HCT116 (cell line): ENCODE data around the gene APC2. TPM values are rescaled to one million over a fixed set of nuclear protein-coding genes. Genes with fewer than 3 reads are reported as not detected.

Experiments
- ATAC-seq: fragments of 200-7000 bp; cut with Tn5 transposase; 2 replicates; pipeline ENCODE4 v1.9.1; 2020; ENCODE audit warnings: mild to moderate bottlenecking, moderate library complexity
- BruUV-seq: library from RNA; stranded (reverse); fragments of 400-500 nt; replicated peaks from 2 replicates; lab custom pipeline; 2021; lab: Mats Ljungman, UMichigan
- CTCF ChIA-PET: fragments of 300-600 bp; sonication (Branson Sonifier 250); formaldehyde crosslinking; loops from one replicate; lab custom pipeline; 2021; ENCODE audit warnings: antibody characterized with exemption; lab: Charles Lee
- POLR2A ChIA-PET: fragments of 300-600, 350-600 bp; sonication (Branson Sonifier 250); formaldehyde crosslinking; loops from one replicate; lab custom pipeline; 2021; ENCODE audit warnings: antibody characterized with exemption; lab: Charles Lee
- RAD21 ChIA-PET, 2 experiments: fragments of 300-600 bp; sonication (Branson Sonifier 250); formaldehyde crosslinking; loops; one replicate each; lab custom pipeline; 2023; ENCODE audit warnings: low total read pairs in 2 of 2; ENCODE audit not compliant: uncharacterized antibody in 2 of 2, unreplicated experiment in 2 of 2, low non-redundant PET in 1 of 2; lab: Charles Lee
- DNase-seq: peaks from one replicate; pipeline ENCODE4 v3.0.0-alpha.2; 2010; ENCODE audit warnings: low read depth, low spot score
- H2AFZ ChIP-seq: fragments of 200-600 bp; shearing (Covaris generic), sonication (generic); 2 replicates; pipeline ENCODE4 v1.6.1; 2017; ENCODE audit warnings: low read depth, mixed run types, mixed read lengths, antibody characterized with exemption, low read length; ENCODE audit not compliant: poor library complexity, severe bottlenecking
- H3K27ac ChIP-seq: 2 replicates; pipeline ENCODE4 v1.5.1; 2012; ENCODE audit warnings: low read depth, low read length
- H3K27me3 ChIP-seq: fragments of 200-600 bp; sonication (generic); 2 replicates; pipeline ENCODE4 v1.6.1; 2016; ENCODE audit warnings: mixed run types, low read length, mixed read lengths; ENCODE audit not compliant: insufficient read depth
- H3K36me3 ChIP-seq, 2 experiments: fragments of 200-500 bp in 1 of 2; fragments of 200-600 bp in 1 of 2; sonication (Bioruptor generic) in 1 of 2; sonication (generic) in 1 of 2; 2 replicates each; pipeline versions ENCODE4 v1.5.1 to v1.6.1; 2014 to 2016; ENCODE audit warnings: low read length in 2 of 2, inconsistent platforms in 1 of 2, mixed read lengths in 1 of 2, mixed run types in 1 of 2; ENCODE audit not compliant: insufficient read depth in 2 of 2, control insufficient read depth in 1 of 2
- H3K4me1 ChIP-seq, 2 experiments: fragments of 200-600 bp in 1 of 2; sonication (generic) in 1 of 2; 2 replicates each; pipeline versions ENCODE4 v1.5.1 to v1.6.1; 2012 to 2017; ENCODE audit warnings: low read length in 2 of 2, inconsistent platforms in 1 of 2, mild to moderate bottlenecking in 1 of 2, mixed read lengths in 1 of 2, mixed run types in 1 of 2, moderate library complexity in 1 of 2; ENCODE audit not compliant: insufficient read depth in 2 of 2, control insufficient read depth in 1 of 2
- H3K4me2 ChIP-seq: fragments of 200-600 bp; sonication (generic); 2 replicates; pipeline ENCODE4 v1.6.1; 2017; ENCODE audit warnings: mixed run types, low read length, mixed read lengths
- H3K4me3 ChIP-seq, 2 experiments: fragments of 200-600 bp in 1 of 2; sonication (generic) in 1 of 2; replicated peaks in 1 of 2; 2 replicates each; pipeline ENCODE4 v1.5.1; 2011 to 2016; ENCODE audit warnings: low read length in 2 of 2, control low read depth in 1 of 2, low read depth in 1 of 2, mild to moderate bottlenecking in 1 of 2, mixed read lengths in 1 of 2, mixed run types in 1 of 2
- H3K79me2 ChIP-seq: fragments of 200-600 bp; sonication (generic); 2 replicates; pipeline ENCODE4 v1.6.1; 2017; ENCODE audit warnings: mild to moderate bottlenecking, mixed run types, low read length, moderate library complexity, mixed read lengths; ENCODE audit not compliant: insufficient read depth
- H3K9ac ChIP-seq: fragments of 200-600 bp; sonication (generic); 2 replicates; pipeline ENCODE4 v1.6.1; 2016; ENCODE audit warnings: low read length, mixed read lengths
- H3K9me2 ChIP-seq: fragments of 200-600 bp; sonication (generic), shearing (Covaris generic); 2 replicates; pipeline ENCODE4 v1.6.1; 2017; ENCODE audit warnings: mixed run types, mild to moderate bottlenecking, moderate library complexity; ENCODE audit not compliant: insufficient read depth
- H3K9me3 ChIP-seq, 2 experiments: fragments of 200-500 bp in 1 of 2; fragments of 200-600 bp in 1 of 2; sonication (Bioruptor generic) in 1 of 2; sonication (generic) in 1 of 2; 2 replicates each; pipeline ENCODE4 v1.6.1; 2014 to 2017; ENCODE audit warnings: low read length in 2 of 2, mixed read lengths in 2 of 2, inconsistent platforms in 1 of 2, low read depth in 1 of 2, mild to moderate bottlenecking in 1 of 2, mixed run types in 1 of 2, moderate library complexity in 1 of 2; ENCODE audit not compliant: control insufficient read depth in 1 of 2, insufficient read depth in 1 of 2
- H4K20me1 ChIP-seq: fragments of 200-600 bp; sonication (generic), shearing (Covaris generic); 2 replicates; pipeline ENCODE4 v1.6.1; 2017; ENCODE audit warnings: mixed run types, mild to moderate bottlenecking, moderate library complexity; ENCODE audit not compliant: insufficient read depth
- POLR2AphosphoS5 ChIP-seq: IDR thresholded peaks from 2 replicates; pipeline ENCODE4 v1.6.1; 2011; ENCODE audit warnings: mild to moderate bottlenecking, low read depth, low read length, moderate library complexity
- TCF7L2 ChIP-seq: IDR thresholded peaks from 2 replicates; pipeline ENCODE4 v1.7.0; 2011; ENCODE audit warnings: borderline replicate concordance, inconsistent platforms; ENCODE audit not compliant: insufficient read depth, insufficient read length; ENCODE audit errors: extremely low read depth
- intact Hi-C: fragments of 100-400 bp; cut with micrococcal nuclease; formaldehyde crosslinking; loops from 2 replicates; pipeline ENCODE4 v1.10.0; 2022
- total RNA-seq: library from RNA; stranded (reverse); gene quantifications from one replicate; pipeline ENCODE4 v1.2.1, GENCODE V29; 2021; ENCODE audit not compliant: unreplicated experiment
- TF ChIP-seq, protein P1 (sequence below): IDR thresholded peaks from 2 replicates; pipeline ENCODE4 v1.6.1; 2012
- TF ChIP-seq, protein P2 (sequence below), 3 experiments: fragments of 200-600 bp in 1 of 3; sonication (generic) in 1 of 3; IDR thresholded peaks in 2 of 3; conservative IDR thresholded peaks in 1 of 3; 2 replicates each; pipeline ENCODE4 v1.5.1; 2012 to 2017; ENCODE audit warnings: low read depth in 2 of 3, low read length in 2 of 3, antibody characterized with exemption in 1 of 3, borderline replicate concordance in 1 of 3, control low read depth in 1 of 3, mild to moderate bottlenecking in 1 of 3, mixed read lengths in 1 of 3, mixed run types in 1 of 3, moderate library complexity in 1 of 3; ENCODE audit not compliant: insufficient read depth in 1 of 3

Gene APC2
- total RNA-seq, 1 experiment from 2014 or later, result 1.6 TPM

DNA sequence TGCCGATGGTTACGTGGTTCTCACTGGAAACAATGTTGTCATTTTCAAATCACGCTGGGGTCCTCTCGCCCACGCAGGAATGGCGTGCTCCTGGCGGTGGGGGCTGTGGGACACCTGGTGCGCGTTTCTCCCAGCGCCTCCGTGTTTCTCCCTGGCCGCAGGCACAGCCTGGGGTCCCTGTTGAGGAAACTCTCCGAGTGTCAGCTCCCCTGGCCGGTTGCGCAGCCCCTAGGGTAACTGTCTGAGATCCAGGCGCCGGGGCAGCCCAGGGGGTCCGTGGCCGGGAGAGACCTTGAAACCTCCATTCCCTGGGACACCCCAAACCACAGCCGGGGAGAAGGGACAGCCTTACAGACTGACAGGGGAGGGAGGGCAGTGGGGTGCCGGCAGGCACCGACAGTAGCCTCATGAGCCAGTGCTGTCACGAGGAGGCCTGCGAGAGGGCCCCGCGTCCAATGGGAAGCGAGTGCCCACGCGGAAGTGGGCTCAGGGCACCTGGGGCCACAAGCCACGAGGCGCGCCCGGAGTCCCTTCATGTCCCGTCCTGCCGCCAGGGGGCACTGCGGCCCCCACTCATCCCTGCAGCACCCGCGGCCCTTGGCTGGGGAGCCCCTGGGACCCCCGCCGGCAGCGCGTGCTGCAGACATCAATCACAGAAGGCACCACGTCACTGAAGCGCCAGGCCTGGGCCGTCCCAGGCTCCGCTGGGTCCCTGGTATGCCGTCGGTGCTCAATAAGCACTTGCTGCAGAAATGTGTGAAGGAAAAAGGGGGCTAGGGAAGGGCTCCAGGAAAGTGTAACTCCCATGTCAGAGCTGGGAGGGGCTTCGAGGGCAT lies 53.4 kb downstream of the APC2 start:
- intact Hi-C loops, result no loop called here

More for the DNA sequence above, 53.4 kb downstream of the APC2 start:
- Histone ChIP-seq H3K4me2 (peak overlapping the region; percentile 62), H3K9ac (peak overlapping the region; percentile 53), H3K79me2 (no peaks in the 10 kb centered on the region), H3K4me1 (peaks cover 9 to 38% of the 10 kb centered on the region in 2 experiments), H4K20me1 (no peaks in the 10 kb centered on the region), H3K9me3 (no peaks in the 10 kb centered on the region), H2AFZ (peak overlapping the region; percentile 26), H3K36me3 (no peaks in the 10 kb centered on the region), H3K9me2 (no peaks in the 10 kb centered on the region), H3K27ac (peak overlapping the region; percentile 5; the same call in 1 of the 2 replicates), H3K27me3 (no peaks in the 10 kb centered on the region), H3K4me3 (peak overlapping the region in 1 of 2 experiments; percentile 16; a peak in 1 of 4 replicates)
- DNase-seq (no peak), ATAC-seq (peak; percentile 43)
- TF ChIP-seq, protein P1, sequence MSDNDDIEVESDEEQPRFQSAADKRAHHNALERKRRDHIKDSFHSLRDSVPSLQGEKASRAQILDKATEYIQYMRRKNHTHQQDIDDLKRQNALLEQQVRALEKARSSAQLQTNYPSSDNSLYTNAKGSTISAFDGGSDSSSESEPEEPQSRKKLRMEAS, result peak; percentile 95
- TF ChIP-seq, protein P2, sequence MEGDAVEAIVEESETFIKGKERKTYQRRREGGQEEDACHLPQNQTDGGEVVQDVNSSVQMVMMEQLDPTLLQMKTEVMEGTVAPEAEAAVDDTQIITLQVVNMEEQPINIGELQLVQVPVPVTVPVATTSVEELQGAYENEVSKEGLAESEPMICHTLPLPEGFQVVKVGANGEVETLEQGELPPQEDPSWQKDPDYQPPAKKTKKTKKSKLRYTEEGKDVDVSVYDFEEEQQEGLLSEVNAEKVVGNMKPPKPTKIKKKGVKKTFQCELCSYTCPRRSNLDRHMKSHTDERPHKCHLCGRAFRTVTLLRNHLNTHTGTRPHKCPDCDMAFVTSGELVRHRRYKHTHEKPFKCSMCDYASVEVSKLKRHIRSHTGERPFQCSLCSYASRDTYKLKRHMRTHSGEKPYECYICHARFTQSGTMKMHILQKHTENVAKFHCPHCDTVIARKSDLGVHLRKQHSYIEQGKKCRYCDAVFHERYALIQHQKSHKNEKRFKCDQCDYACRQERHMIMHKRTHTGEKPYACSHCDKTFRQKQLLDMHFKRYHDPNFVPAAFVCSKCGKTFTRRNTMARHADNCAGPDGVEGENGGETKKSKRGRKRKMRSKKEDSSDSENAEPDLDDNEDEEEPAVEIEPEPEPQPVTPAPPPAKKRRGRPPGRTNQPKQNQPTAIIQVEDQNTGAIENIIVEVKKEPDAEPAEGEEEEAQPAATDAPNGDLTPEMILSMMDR (IDR thresholded peaks at IDR 0.05 in 2 of 3, conservative IDR thresholded peaks at IDR 0.05 in 1 of 3; ENCODE audit: borderline replicate concordance in 1 of 3, insufficient read depth in 1 of 3, low read depth in 2 of 3, low read length in 2 of 3), result peak in 2 of 3 experiments; percentile 74 to 84; a peak in 5 of 6 replicates
- TF ChIP-seq TCF7L2, result peak; percentile 48
- TF ChIP-seq POLR2AphosphoS5, result no peak; the same call in 1 of the 2 replicates
- ChIA-PET POLR2A (no interaction called here), RAD21 (no interaction called here), CTCF (interaction anchor here (1.2 kb wide), 1 partner anchor 13 kb away, joined by 3 read pairs; no protein-coding TSS in a partner anchor)
- BruUV-seq, result no TSS peak
